Activated naive CD4-positive, alpha-beta T cell treated with anti-CD3 and anti-CD28 coated beads, Interleukin-2, amount 50 U/mL, for 16 hours (primary cell): ENCODE data around the gene ZNF862.
"Not testable (repeated sequence)": the region's sequence is repeated elsewhere in the genome, so short reads cannot be mapped to it uniquely, and the experiment has no call there.

ENCODE experiments used
- DNase-seq: peaks from one replicate; pipeline ENCODE4 v3.0.0-alpha.2; 2020

Gene ZNF862

DNA sequence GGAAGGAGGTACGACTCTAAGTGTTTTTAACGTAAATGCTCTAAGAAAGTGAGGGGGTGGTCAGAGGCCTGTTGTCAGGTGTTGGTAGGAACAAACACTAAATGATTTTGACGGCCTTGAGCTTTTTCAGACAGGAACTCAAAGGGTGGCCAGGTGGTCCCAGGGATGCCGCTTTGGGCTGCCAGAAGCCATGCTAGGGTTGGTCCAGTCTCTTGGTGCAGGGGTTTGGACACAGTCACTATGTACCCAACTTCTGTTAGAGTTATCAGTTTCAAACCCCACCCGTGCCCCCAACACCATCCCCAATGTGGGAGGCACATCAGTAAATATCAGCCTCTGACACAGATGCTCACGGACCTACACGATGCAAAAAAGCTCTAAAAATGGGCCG is 44.9 kb downstream of the ZNF862 start:
- DNase-seq: no peak

DNA sequence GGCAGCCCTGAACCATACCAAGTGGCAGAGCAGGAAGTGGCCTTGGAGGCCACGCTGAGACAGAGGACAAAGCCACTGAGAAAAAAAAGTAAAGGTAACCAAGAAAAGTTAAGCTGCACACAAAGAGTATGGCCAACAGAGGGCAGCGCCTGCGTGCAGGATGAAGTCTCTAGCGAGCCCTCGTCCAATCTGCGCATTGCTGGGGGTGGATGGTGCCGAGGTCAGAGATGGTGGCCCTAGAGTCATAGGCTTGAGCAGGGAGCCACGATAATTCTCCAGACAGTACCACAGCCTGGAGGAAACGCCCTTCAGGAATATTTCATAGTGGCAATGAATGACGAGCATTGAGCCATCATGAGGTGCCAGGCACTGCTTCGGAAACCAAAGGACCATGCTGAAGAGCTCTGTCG is 45.3 kb downstream of the ZNF862 start:
- DNase-seq: peak; percentile 60

DNA sequence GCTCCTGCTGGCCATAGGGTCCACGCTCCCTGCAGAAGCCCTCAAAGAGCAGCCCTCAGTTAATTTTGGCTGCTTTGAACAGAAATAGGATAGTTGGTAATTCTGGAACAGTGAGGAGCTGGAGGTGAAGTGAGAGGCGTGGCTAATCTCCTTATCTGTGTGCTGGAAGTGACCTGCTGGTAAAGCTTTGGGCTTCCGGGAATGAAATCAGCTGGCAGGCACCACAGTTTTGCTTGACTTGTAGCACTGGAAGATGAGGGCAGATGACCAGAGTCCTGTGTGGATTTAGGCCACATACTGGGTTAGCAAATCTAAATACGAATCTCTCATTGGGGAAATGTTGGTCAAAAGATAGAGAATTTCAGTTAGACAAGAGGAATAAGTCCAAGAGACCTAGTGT is 45.8 kb downstream of the ZNF862 start:
- no peak for DNase-seq

DNA sequence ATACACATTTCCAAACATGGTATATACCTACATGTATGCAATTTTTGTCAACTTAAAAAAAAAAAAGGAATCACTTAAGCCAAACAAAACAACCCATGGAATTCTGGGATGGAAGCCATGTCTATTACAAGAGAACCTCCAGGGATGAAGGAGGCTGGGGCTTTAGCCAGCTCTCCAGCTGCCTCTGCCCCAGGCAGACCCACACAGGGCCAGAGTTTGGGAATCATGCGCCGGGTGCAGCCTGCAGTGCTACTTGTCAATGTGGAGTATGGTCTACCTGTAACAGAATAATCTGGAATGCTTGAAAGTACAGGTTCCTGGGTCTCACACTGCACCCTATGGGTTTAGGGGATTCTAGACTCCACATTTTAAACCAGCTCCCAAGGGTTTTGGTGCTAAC is 46.4 kb downstream of the ZNF862 start:
- DNase-seq: no peak

DNA sequence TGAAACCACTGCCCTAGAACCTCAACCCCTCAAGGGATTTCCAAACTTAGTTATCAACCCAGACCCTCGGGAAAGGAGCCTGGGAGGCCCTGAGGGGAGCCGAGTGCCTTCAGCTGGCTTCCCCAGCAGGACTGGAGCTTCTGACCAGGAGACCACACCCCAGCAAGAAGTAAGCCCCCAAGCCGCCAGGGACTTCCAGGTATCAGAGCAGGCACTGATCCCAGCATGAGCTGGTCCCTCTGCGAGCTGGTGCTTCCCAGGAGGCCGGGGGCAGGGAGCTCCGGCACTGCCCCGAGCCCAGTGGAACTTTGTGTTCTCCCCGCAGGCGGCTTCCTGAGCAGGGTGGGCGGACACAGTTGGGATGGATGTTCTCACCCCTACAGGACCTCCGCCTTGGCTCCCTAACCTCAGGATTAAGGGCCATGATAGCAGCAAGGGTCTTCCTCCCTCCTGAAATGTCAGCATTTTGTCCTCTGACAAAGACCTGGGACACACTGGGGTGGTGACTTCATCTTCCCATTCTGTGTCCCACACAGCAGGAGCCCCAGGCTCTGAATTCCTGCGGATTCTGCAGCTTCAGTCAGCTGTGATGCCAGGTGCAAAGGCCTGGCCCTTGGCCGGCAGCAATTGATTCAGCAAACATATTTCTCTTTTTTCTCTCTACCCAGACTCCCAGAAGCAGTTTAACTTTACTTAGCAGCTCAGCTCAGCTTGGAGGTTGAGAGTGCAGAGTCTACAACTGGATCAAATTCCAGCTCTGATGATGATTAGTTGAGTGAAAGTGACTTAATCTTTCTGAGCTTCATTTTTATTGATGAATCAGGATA is 47.2 kb downstream of the ZNF862 start:
- no peak for DNase-seq

DNA sequence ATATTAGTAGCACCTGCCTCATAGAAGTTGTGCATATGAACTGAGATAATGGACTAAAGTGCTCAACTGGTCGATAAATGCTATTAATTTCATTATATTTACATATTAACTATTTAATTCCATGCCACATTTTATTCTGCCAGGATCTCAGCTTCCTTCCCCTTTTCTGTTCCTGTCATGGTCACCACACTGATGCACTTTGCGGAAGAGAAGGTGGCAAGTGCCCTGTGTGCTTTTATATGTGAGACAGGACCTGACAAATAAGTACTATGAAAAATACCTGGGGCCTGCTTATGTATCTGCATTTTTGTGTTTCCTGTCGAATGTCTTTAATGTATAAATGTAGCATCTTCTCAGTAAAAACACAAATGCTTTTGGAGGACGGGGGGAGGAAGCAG is 47.8 kb downstream of the ZNF862 start:
- DNase-seq: no peak

DNA sequence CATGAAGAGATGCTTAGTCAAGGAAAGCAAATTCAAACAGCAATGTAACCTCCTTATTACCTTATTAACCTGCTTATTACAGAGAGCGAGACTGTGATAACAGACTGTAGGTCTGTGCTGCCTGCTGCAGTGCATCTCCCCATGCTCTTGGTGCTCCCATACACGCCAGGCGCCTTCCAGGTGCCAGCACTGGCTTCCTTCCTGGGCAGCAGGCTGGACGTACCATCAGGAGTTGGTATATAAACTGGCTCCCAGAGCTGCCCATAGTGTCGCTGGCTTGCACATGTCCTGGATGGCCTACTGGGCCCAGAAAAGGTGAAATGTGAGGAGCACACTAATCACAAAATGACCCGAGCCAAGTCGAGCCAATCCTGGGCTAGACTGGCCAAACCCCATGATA is 49.1 kb downstream of the ZNF862 start:
- no peak for DNase-seq

DNA sequence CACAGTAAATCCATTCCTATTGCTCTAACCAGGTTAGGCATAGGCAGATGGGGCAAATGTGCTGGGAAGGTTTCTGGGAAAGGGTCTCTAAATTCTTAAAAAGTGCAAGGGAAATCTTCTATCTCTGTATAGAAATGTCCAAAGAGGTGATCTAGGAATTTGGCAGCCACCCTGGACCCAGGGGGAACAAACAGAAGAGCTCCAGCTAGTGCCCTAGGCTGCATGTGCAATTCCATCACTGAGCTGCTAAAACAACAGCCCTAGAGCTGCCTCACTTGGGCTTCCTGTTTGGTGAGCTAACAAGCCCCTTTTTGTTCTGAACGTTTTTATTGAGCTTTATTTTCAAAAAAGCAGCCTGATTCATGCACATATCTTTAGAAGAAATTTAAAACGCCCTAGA is 52.5 kb downstream of the ZNF862 start:
- not testable (repeated sequence) for DNase-seq

DNA sequence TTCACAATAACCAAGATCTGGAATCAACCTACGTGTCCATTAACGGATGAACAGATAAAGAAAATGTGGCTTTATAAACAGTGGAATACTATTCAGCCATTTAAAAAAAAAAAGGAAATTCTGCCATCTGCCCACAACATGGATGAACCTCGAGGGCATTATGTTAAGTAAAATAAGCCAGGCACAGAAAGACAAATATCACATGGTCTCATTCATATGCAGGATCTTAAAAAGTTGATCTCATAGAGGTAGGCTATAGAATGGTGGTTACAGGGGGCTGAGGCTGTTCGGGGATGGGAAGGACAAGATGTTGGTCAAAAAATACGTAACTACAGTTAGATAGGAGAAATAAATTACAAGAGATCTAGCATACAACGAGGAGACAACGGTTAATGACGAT is 56.8 kb downstream of the ZNF862 start:
- not testable (repeated sequence) for DNase-seq

DNA sequence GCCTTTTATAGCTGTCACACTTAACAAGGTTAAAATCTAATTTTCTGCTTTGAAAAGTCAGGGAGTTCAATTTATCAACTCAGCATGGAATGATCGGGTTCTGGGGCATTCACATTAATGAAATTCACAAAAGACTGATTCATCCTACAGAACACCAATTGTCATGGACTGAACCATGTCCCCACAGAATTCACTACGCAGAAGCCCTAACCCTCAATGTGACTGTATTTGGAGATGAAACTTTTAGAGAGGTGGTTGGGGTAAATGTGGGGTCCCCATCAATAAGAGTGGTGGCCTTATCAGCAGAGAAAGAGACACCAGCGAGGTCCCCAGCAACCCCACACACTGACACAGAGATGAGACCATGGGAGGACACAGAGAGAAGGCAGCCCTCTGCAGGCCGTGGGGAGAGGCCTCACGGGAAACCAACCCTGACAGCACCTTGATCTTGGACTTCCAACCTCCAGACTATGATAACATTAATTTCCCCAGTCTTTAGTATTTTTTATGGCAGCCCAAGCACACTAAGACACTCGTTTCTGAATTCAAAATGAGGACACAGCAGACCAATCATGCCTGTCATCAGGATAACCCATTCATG is 69.7 kb downstream of the ZNF862 start:
- DNase-seq: not testable (repeated sequence)

DNA sequence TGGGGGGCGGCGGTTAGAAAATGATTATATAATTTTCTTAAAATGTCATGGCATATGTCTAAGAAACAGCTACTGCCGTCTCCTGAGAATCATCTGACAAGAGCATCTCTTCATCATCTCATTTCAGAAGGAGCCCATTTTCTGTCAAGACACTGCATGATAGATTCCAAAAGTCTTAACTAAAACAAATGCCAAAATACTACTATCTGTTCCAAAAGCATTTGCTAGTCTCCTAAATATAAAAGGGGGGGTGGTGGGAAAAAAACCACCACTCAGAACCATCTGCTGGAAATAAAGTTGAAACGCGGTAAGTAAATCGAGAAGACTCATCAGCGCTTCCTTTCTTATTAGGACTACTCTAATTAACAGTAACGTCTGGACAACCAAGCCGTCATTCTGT is 72.0 kb downstream of the ZNF862 start:
- DNase-seq: not testable (repeated sequence)

DNA sequence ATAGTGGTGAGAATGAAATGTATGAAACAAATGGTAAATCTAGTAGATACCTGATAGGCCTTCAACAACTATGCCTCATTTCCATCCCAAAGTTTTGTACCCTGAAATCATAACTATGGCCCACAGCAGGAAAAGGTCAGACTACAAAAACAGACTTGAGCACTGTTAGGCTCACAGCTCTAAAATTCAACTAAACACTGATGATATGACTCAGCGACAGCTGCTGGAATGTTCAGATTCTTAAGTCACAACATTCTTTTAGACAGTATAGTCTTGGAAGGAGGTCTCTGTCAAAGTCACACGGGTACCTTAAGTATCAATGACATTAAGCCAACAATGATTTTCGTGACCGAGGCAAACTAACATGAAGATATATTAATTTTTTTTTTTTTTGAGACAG is 74.0 kb downstream of the ZNF862 start:
- DNase-seq: not testable (repeated sequence)
